Dendritic cell treated with granulocyte-macrophage colony-stimulating factor and Interleukin-4, amounts not matched to agents 40 ng/mL and 50 ng/mL, for 4 days (primary cell): ENCODE results near the gene KCNIP4.
"Not testable (repeated sequence)": the region's sequence is repeated elsewhere in the genome, so short reads cannot be mapped to it uniquely, and the experiment has no call there.

Source experiments
- H3K27ac Mint-ChIP-seq: one replicate; pipeline ENCODE4 v1.8.0; 2022; ENCODE audit warnings: mild to moderate bottlenecking, mixed read lengths
- H3K27me3 Mint-ChIP-seq: one replicate; pipeline ENCODE4 v1.8.0; 2022; ENCODE audit warnings: mild to moderate bottlenecking, mixed read lengths
- H3K36me3 Mint-ChIP-seq: one replicate; pipeline ENCODE4 v1.8.0; 2022; ENCODE audit warnings: low read depth, mixed read lengths
- H3K4me1 Mint-ChIP-seq: one replicate; pipeline ENCODE4 v1.8.0; 2022; ENCODE audit warnings: low read depth, mixed read lengths
- H3K4me3 Mint-ChIP-seq: one replicate; pipeline ENCODE4 v1.8.0; 2022; ENCODE audit warnings: mild to moderate bottlenecking, moderate library complexity, mixed read lengths
- H3K9me3 Mint-ChIP-seq: one replicate; pipeline ENCODE4 v1.8.0; 2022; ENCODE audit warnings: mixed read lengths
- intact Hi-C: fragments of 100-400 bp; cut with micrococcal nuclease; formaldehyde crosslinking; loops from one replicate; pipeline ENCODE4 v1.15.0; 2022

KCNIP4 gene

DNA sequence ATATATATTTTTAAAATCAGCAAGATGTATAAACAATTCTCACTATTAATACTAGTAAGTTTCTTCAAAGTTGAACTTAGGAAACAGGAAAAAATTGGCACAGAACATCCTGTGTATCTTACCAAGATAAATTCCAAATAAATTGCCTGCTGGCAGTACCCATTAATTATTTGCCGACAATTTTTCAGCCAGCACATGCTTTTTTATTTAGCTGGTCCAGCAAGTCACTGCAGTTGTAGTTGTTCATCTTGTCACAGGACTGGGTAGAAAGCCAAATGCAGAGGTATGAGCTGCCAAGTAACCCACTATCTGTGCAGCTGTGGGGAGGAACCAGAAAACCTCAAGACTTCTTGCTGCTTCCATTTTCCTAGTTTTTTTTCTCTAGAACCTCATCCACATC is 1134.9 kb downstream of the KCNIP4 start:
- Mint-ChIP-seq H3K27me3 (no peaks in the 10 kb centered on the region), H3K4me3 (no peak overlapping the region), H3K36me3 (no peaks in the 10 kb centered on the region), H3K9me3 (no peaks in the 10 kb centered on the region), H3K27ac (no peak overlapping the region), H3K4me1 (no peaks in the 10 kb centered on the region)
- intact Hi-C loops, result no loop called here

DNA sequence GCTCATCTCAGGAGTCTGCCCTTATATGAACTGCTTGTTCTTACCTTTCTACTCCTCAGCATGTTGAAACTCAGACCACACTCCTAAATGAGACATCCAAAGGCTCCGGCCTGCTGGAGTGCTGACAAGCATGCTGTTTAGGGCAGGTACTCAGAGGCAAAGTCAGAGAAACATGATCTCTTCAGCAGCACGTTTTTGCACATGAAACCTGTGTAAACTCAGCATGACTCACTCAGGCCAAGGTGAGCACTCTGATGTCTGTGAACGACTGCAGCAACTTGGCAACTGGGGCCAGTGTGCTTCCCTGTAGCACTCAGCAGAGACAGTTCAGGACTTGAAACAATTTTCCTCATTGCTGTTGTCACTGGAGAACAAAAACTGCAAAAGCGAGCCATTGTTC is 1138.8 kb downstream of the KCNIP4 start:
- H3K36me3 Mint-ChIP-seq, result no peaks in the 10 kb centered on the region
- no peaks in the 10 kb centered on the region for H3K9me3 Mint-ChIP-seq
- H3K27me3 Mint-ChIP-seq, result no peaks in the 10 kb centered on the region
- H3K4me3 Mint-ChIP-seq, result no peak overlapping the region
- no peak overlapping the region for H3K27ac Mint-ChIP-seq
- H3K4me1 Mint-ChIP-seq, result no peaks in the 10 kb centered on the region
- intact Hi-C loops, result no loop called here

DNA sequence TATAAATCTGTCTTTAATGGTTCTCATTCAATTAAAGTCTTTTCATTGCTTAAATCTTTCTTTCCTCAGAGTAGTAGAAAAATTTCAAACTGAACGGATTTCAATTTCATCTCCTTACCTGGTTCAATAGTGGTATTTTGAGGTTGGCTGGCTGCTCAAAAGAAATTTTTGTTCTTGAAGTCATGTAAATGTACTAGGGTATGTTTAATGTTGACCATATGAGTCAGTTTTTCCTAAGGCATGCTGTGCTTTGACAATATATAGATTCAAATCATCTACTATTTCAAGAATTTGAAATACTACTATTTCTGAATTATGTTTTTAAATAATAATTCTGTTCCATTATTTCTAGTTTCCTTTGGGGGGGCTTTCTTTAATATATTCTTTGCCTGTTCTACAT is 1142.9 kb downstream of the KCNIP4 start:
- H3K36me3 Mint-ChIP-seq, result no peaks in the 10 kb centered on the region
- no peaks in the 10 kb centered on the region for H3K27me3 Mint-ChIP-seq
- no peaks in the 10 kb centered on the region for H3K4me1 Mint-ChIP-seq
- H3K27ac Mint-ChIP-seq, result no peak overlapping the region
- intact Hi-C loops, result no loop called here
- peaks cover 9% of the 10 kb centered on the region for H3K9me3 Mint-ChIP-seq
- H3K4me3 Mint-ChIP-seq, result no peak overlapping the region

DNA sequence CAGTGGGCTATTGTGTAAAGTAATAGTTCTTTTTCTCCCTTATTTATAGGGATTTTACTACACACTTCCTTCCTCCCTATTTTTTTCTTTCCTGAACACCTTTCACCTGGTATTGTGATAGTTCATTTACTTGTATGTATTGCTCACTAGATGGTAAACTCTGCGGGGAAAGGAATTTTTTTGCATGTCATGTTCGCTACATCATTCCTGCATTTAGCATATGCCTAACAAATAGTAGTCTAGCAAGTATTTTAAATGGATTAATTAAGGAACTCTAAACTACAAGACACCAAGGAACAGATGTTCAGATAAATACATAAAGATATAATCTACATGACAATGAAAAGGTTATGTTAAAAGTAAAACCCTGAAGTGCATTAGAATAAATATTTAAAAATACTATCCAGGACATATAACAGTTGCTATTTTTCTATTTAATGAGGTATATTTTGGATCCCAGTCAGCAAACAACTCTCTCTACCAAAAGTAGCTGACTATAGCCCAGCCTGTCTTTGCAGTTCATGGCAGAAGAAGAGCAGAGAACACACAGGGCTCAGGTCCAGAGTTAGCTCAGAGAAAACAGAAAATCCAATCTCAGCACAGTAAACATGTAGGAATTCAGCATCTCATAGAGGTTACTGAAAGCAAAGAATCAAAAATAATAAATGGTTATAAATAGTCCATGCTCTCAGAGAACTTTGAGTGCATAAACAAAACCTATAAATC is 1160.5 kb downstream of the KCNIP4 start:
- no peaks in the 10 kb centered on the region for H3K27me3 Mint-ChIP-seq
- intact Hi-C loops, result no loop called here
- H3K36me3 Mint-ChIP-seq, result no peaks in the 10 kb centered on the region
- H3K27ac Mint-ChIP-seq, result no peak overlapping the region
- H3K4me3 Mint-ChIP-seq, result no peak overlapping the region
- no peaks in the 10 kb centered on the region for H3K4me1 Mint-ChIP-seq
- peaks cover 7% of the 10 kb centered on the region for H3K9me3 Mint-ChIP-seq

DNA sequence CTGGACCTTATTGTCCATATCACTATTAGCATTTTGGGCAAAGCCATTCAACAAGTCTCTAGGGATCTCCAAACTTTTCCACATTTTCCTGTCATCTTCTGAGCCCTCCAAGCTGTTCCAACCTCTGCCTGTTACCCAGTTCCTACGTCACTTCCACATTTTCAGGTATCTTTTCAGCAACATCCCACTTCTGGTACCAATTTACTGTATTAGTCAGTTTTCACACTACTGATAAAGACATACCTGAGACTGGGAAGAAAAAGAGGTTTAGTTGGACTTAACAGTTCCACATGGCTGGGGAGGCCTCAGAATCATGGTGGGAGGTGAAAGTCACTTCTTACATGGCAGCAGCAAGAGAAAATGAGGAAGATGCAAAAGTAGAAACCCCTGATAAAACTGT is 1165.4 kb downstream of the KCNIP4 start:
- H3K4me3 Mint-ChIP-seq, H3K27ac Mint-ChIP-seq, intact Hi-C loops: not testable (repeated sequence)

DNA sequence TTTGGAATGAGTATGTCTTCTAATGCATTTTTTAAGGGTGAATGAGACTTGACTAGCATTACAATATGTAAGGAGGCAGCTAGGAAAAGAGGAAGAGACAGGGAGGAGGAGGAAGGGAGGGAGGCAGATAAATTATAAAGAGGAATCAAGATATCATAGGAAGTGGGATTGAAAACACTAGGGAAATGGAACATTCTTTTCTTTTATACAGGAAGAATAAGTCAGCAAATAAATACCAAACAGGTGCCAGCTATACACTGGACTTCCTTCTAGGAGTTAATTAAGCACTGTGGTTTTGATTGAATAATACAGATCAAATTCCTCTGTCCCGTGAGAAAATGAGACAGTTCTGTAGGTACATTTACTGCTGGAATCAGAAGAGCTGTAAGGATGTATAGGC is 1169.7 kb downstream of the KCNIP4 start:
- H3K4me1 Mint-ChIP-seq, result no peaks in the 10 kb centered on the region
- H3K27me3 Mint-ChIP-seq, result no peaks in the 10 kb centered on the region
- no peaks in the 10 kb centered on the region for H3K36me3 Mint-ChIP-seq
- H3K9me3 Mint-ChIP-seq, result peaks cover 47% of the 10 kb centered on the region
- no peak overlapping the region for H3K27ac Mint-ChIP-seq
- no peak overlapping the region for H3K4me3 Mint-ChIP-seq
- intact Hi-C loops, result no loop called here

More for the DNA sequence above, 1165.4 kb downstream of the KCNIP4 start:
- not testable (repeated sequence) for H3K27me3 Mint-ChIP-seq, H3K36me3 Mint-ChIP-seq, H3K4me1 Mint-ChIP-seq
- peaks cover 47% of the 10 kb centered on the region for H3K9me3 Mint-ChIP-seq

DNA sequence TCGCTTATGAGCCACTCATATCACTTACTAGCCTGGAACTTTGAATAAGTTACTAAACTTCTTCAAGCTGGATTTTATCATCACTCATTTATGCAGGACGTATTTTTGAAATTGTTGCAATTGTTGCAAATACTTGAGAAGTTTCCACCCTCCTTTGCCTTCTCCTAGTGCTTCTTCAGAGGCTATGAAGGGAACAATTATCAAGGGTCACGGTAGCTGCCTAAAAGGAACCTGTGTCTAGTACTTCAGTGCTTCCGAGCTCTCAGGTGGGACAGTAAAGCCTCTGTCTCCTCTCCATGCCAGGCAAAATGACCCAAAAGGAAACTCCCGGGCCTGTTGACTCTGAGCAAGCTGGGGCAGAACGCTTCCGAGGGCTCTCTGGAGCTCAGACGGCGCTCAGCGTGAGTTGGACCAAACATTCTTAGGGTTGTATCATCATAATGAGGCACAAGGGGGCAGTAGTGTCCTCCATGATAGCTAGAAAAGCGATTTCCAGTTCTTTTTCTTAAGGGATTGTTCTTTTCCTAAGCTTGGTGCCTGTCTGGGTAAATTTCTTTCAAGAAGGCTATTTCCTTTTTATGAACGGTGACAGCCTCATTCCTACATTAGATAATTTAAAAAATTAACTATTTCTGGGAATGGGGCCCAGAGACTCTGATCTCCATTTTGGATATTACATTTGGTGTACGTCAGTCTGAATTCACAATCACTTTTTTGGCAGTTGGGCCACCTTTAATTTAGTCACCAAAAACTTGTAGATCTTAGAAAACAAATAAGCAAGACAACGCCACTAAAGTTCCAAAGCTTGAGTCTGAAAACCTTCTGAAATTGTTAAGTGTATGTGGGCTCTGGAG is 1175.2 kb downstream of the KCNIP4 start:
- H3K9me3 Mint-ChIP-seq, result no peaks in the 10 kb centered on the region
- intact Hi-C loops, result loop anchor here (5.0 kb wide), 1 partner anchor 994 kb away; no protein-coding TSS in a partner anchor
- no peaks in the 10 kb centered on the region for H3K4me1 Mint-ChIP-seq
- H3K4me3 Mint-ChIP-seq, result no peak overlapping the region
- H3K27ac Mint-ChIP-seq, result no peak overlapping the region
- H3K36me3 Mint-ChIP-seq, result no peaks in the 10 kb centered on the region
- peaks cover 1% of the 10 kb centered on the region for H3K27me3 Mint-ChIP-seq

DNA sequence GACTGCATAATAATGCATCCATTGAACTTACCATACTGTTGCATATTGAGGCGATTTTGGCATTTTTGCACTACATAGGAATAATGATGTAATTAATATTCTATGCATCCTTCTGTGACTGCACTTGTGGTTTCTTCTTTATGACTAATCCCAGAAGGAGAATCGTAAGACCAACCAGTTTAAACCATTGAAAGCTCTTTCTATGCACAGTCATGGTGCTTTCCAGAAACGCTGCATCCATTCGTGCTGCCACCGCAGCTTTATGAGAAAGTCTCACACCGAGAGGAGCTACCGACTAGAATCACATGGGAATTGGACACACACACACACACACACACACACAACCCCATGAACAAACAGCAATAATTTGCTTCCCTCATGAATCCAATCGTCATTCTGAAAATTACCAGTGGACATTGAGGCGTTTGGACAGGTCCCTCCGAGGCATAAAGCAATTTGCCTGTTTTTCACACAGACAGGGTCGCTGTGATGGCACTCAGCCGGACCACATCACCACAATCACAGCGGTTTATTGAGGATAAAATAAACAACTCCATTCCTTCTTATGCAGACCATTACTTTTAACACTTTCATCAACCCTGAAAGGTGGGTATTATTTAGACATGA is 1184.1 kb downstream of the KCNIP4 start:
- intact Hi-C loops, result no loop called here
- no peaks in the 10 kb centered on the region for H3K36me3 Mint-ChIP-seq
- H3K4me3 Mint-ChIP-seq, result no peak overlapping the region
- H3K27ac Mint-ChIP-seq, result no peak overlapping the region
- H3K27me3 Mint-ChIP-seq, result no peaks in the 10 kb centered on the region
- H3K4me1 Mint-ChIP-seq, result no peaks in the 10 kb centered on the region
- no peaks in the 10 kb centered on the region for H3K9me3 Mint-ChIP-seq

DNA sequence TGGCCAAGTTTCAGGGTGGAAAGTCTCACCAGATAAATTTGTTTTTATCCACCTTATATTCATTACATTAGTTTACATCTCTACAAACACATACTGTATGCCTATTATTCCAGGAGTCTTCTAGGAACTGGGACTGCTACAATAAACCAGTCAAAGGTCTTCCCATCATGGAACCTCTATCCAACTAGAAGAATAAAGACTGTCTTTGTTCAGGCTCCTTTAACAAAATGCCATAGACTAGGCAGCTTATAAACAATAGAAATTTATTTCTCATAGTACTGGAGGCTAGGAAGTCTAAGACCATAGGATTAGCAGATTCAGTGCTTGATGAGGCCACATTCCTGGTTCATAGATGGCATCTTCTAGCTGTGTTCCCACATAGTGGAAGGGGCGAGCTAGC is 1186.7 kb downstream of the KCNIP4 start:
- no peak overlapping the region for H3K27ac Mint-ChIP-seq
- H3K27me3 Mint-ChIP-seq, result no peaks in the 10 kb centered on the region
- no peaks in the 10 kb centered on the region for H3K4me1 Mint-ChIP-seq
- intact Hi-C loops, result no loop called here
- H3K4me3 Mint-ChIP-seq, result no peak overlapping the region
- H3K9me3 Mint-ChIP-seq, result no peaks in the 10 kb centered on the region
- no peaks in the 10 kb centered on the region for H3K36me3 Mint-ChIP-seq

DNA sequence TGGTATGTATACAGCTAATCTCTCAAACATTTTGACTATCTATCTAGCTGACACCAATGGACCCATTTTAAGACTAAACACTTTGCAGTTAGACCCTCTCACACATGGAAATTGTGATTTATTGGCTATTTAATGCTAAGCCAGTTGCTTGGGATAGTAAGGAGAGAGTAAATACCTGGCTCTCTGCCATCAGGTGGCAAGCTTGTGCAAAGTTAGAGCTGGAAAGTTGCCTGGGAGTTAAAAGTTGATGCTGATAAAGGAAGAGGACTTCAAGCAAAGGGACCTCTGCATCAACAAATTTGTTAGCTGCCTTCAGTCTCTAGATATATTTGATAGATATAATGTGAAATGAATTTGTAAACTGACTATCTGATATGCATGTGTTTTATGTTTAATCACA is 1187.2 kb downstream of the KCNIP4 start:
- Mint-ChIP-seq H3K27ac (no peak overlapping the region), H3K9me3 (no peaks in the 10 kb centered on the region), H3K27me3 (no peaks in the 10 kb centered on the region), H3K4me1 (no peaks in the 10 kb centered on the region), H3K4me3 (no peak overlapping the region), H3K36me3 (no peaks in the 10 kb centered on the region)
- intact Hi-C loops, result no loop called here

DNA sequence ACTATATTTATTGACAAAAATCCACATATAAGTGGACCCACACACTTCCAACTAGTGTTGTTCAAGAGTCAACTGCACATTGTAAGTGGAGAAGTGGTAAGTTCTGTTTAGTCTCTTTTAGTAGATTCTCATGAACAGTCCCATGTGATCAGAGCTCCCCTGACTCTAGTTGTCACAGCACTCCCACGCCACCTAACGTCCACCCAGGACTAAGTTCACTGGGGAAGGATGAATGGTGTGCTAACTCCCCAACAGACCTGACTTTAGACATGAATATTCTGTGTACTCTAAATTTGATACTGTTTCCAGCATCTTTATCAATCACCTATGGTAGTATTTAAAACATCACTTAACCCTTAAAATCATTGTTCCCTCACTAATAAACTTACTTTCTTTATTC is 1188.5 kb downstream of the KCNIP4 start:
- Mint-ChIP-seq H3K27me3 (no peaks in the 10 kb centered on the region), H3K4me3 (no peak overlapping the region), H3K36me3 (no peaks in the 10 kb centered on the region), H3K27ac (no peak overlapping the region), H3K9me3 (no peaks in the 10 kb centered on the region), H3K4me1 (no peaks in the 10 kb centered on the region)
- intact Hi-C loops, result no loop called here

DNA sequence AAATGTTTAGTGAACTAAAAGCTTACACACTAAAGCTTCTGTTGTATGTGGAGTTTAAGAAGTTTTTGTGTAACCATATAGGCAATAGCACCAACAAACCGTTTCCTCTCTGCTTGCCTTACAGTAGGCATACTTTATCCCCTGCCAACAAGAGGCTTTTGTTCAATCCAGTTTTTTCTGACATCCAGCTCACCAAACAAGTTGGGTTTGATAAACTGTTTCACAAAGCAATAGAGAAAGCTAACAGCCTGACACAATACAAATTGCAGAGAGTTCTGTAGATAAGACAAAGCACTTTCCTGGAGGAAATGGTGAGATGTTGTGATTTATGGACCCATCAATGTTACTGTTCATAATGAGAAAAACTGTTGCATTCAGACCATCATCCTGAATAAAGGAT is 1194.5 kb downstream of the KCNIP4 start:
- H3K9me3 Mint-ChIP-seq, result no peaks in the 10 kb centered on the region
- H3K27ac Mint-ChIP-seq, result no peak overlapping the region
- H3K4me1 Mint-ChIP-seq, result no peaks in the 10 kb centered on the region
- H3K4me3 Mint-ChIP-seq, result no peak overlapping the region
- peaks cover 7% of the 10 kb centered on the region for H3K36me3 Mint-ChIP-seq
- no peaks in the 10 kb centered on the region for H3K27me3 Mint-ChIP-seq
- intact Hi-C loops, result no loop called here

DNA sequence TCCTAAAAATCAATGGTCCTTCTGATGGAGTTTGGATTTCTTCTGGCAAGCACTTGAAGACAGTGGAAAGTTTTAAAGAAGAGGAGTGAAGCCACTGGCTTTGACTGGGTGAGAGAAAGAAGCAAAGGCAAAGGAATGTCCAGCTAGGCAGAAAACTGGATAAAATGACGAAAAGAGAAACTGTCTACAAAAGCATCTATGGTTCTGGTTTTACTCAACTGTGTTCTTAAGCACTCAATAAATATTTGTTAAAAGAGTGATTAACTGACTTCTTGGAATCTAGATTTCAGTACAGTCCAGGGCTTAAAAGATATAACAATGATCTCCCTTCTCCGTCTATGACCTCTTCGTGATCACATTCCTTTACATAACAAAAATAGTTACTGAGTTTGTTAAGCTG is 1195.9 kb downstream of the KCNIP4 start:
- intact Hi-C loops, result no loop called here
- Mint-ChIP-seq H3K27me3 (no peaks in the 10 kb centered on the region), H3K4me1 (no peaks in the 10 kb centered on the region), H3K4me3 (no peak overlapping the region), H3K27ac (no peak overlapping the region), H3K9me3 (no peaks in the 10 kb centered on the region), H3K36me3 (peaks cover 7% of the 10 kb centered on the region)

DNA sequence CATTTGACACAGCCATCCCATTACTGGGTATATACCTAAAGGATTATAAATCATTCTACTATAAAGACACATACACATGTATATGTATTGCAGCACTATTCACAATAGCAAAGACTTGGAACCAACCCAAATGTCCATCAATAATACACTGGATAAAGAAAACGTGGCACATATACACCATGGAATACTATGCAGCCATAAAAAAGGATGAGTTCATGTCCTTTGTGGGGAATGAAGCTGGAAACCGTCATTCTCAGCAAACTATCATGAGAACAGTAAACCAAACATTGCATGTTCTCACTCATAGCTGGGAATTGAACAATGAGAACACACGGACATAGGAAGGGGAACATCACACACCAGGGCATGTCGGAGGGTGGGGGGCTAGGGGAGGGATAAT is 1202.6 kb downstream of the KCNIP4 start:
- H3K4me1 Mint-ChIP-seq, H3K27me3 Mint-ChIP-seq, H3K36me3 Mint-ChIP-seq, intact Hi-C loops, H3K27ac Mint-ChIP-seq, H3K4me3 Mint-ChIP-seq: not testable (repeated sequence)
- peaks cover 21% of the 10 kb centered on the region for H3K9me3 Mint-ChIP-seq
